OCI-LY3 (cell line): Measurements from ENCODE around the gene PGGHG.

Source experiments
- H2AFZ ChIP-seq: fragments of 200-600, 300-600 bp; shearing (Covaris generic); 2 replicates; pipeline ENCODE4 v1.6.0; 2014; ENCODE audit warnings: antibody characterized with exemption, low read depth, low read length
- H3K27ac ChIP-seq: fragments of 200-600, 300-600 bp; sonication (generic); 2 replicates; pipeline ENCODE4 v1.5.1; 2014; ENCODE audit warnings: mild to moderate bottlenecking, low read length, moderate library complexity, mixed read lengths
- H3K27me3 ChIP-seq: fragments of 200-600, 300-600 bp; sonication (generic); 2 replicates; pipeline ENCODE4 v1.6.1; 2014; ENCODE audit warnings: low read depth, low read length, mixed read lengths
- H3K36me3 ChIP-seq: fragments of 200-600, 300-600 bp; sonication (generic); replicated peaks from 2 replicates; pipeline ENCODE3; 2014; ENCODE audit warnings: low read depth, low read length, mixed read lengths
- H3K4me1 ChIP-seq: fragments of 300-600, 200-600 bp; sonication (generic); 2 replicates; pipeline ENCODE4 v1.6.1; 2014; ENCODE audit warnings: low read length, mixed read lengths
- H3K4me2 ChIP-seq: fragments of 200-600, 300-600 bp; sonication (generic); 2 replicates; pipeline ENCODE4 v1.6.1; 2014; ENCODE audit warnings: low read length, mixed read lengths
- H3K4me3 ChIP-seq: fragments of 300-600, 200-600 bp; sonication (generic); 2 replicates; pipeline ENCODE4 v1.5.1; 2014; ENCODE audit warnings: antibody characterized with exemption, mild to moderate bottlenecking, low read length, moderate library complexity
- H3K79me2 ChIP-seq: fragments of 300-600, 200-600 bp; shearing (Covaris generic); 2 replicates; pipeline ENCODE4 v1.6.1; 2014; ENCODE audit warnings: mild to moderate bottlenecking, low read length, mixed read lengths
- H3K9ac ChIP-seq: fragments of 300-600, 200-600 bp; shearing (Covaris generic); 2 replicates; pipeline ENCODE4 v1.6.0; 2014; ENCODE audit warnings: mild to moderate bottlenecking, low read length, moderate library complexity
- H3K9me3 ChIP-seq: fragments of 200-600, 300-600 bp; shearing (Covaris generic); 2 replicates; pipeline ENCODE4 v1.6.1; 2014; ENCODE audit warnings: low read length, mixed read lengths; ENCODE audit not compliant: insufficient read depth
- H4K20me1 ChIP-seq: fragments of 200-600, 300-600 bp; sonication (generic); 2 replicates; pipeline ENCODE4 v1.6.1; 2016; ENCODE audit warnings: low read length, mixed read lengths; ENCODE audit not compliant: insufficient read depth
- CTCF ChIP-seq: fragments of 200-600, 300-600 bp; sonication (generic); IDR thresholded peaks from 2 replicates; pipeline ENCODE4 v1.5.1; 2014; ENCODE audit warnings: antibody characterized with exemption, low read length, low read depth
- EZH2phosphoT487 ChIP-seq: fragments of 200-600 bp; shearing (Covaris generic); IDR thresholded peaks from 2 replicates; pipeline ENCODE4 v1.6.1; 2018; ENCODE audit warnings: antibody characterized with exemption, mixed run types, low read depth

Gene PGGHG

GRCh38 chr11:269146-269890 is 19.6 kb upstream of the PGGHG start:
- H3K4me2 ChIP-seq: peak overlapping the region; percentile 100
- H3K4me1 ChIP-seq: peaks cover 35% of the 10 kb centered on the region
- H3K27me3 ChIP-seq: no peaks in the 10 kb centered on the region
- H3K36me3 ChIP-seq: no peaks in the 10 kb centered on the region
- no peaks in the 10 kb centered on the region for H4K20me1 ChIP-seq
- peak overlapping the region; percentile 97 for H3K27ac ChIP-seq
- H2AFZ ChIP-seq: no peak overlapping the region
- peak overlapping the region; percentile 96 for H3K4me3 ChIP-seq
- peaks cover 10% of the 10 kb centered on the region; the same call in 1 of the 2 replicates for H3K79me2 ChIP-seq
- no peaks in the 10 kb centered on the region for H3K9me3 ChIP-seq
- TF ChIP-seq CTCF: no peak
- no peak for TF ChIP-seq EZH2phosphoT487
- H3K9ac ChIP-seq: peak overlapping the region; percentile 100

GRCh38 chr11:270451-271318 is 18.2 kb upstream of the PGGHG start:
- Histone ChIP-seq H3K9ac (no peak overlapping the region), H3K27ac (peak overlapping the region; percentile 97; the same call in 1 of the 2 replicates), H3K79me2 (peaks cover 10% of the 10 kb centered on the region; the same call in 1 of the 2 replicates), H3K36me3 (no peaks in the 10 kb centered on the region), H3K4me2 (no peak overlapping the region), H3K4me1 (peaks cover 45% of the 10 kb centered on the region), H2AFZ (no peak overlapping the region), H3K27me3 (no peaks in the 10 kb centered on the region), H3K9me3 (no peaks in the 10 kb centered on the region), H4K20me1 (no peaks in the 10 kb centered on the region), H3K4me3 (no peak overlapping the region)
- TF ChIP-seq CTCF (no peak), EZH2phosphoT487 (no peak)

- Histone ChIP-seq H3K4me3 (no peak overlapping the region), H3K4me2 (no peak overlapping the region), H3K79me2 (peaks cover 10% of the 10 kb centered on the region; the same call in 1 of the 2 replicates), H3K27me3 (no peaks in the 10 kb centered on the region), H3K9ac (no peak overlapping the region), H3K9me3 (no peaks in the 10 kb centered on the region), H3K27ac (no peak overlapping the region), H4K20me1 (no peaks in the 10 kb centered on the region), H3K4me1 (peaks cover 45% of the 10 kb centered on the region), H3K36me3 (peaks cover 3% of the 10 kb centered on the region), H2AFZ (no peak overlapping the region)
- no peak for TF ChIP-seq CTCF
- TF ChIP-seq EZH2phosphoT487: no peak
Observed at GRCh38 chr11:271319-271715, 17.6 kb upstream of the PGGHG start.
